Measurements from ENCODE around the gene CHRNA4.

CHRNA4 gene

DNA sequence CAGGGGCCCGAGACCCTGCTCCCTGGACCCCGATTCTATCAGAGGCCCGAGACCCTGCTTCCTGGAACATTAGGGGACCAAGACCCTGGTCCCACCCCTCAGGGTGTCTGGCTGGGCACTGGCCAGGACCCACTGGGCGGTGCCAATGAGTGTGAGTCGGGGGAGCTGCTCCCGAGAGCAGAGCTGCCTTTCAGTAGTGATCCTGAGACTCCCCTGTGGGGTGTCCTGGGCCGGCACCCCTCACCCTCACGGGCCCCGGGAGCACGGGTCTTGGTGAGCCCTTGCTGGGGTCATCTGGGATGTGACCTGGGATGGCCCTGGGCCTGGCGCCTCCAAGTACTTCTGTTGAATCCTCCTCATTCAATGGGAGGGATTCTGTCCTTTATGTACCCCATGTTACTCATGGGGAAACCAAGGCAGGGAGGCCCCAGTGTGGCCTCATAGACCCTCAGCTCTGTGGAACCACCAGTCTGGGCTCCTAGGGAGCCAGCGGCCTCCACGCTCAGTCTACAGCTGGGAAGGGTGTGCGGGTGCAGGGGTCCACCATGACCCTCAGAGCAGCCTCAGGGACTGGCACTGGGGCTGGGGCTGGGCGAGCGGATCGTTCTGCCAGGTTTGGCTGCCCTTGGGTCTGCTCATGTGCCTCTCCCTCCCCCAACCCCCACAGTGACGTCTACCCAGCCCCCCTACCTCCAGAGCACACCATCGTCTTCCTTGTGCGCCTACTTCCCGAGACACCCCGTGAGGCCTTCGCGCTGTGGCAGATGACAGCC lies 42.6 kb downstream of the CHRNA4 start:
- DNase-seq, result no peak

GRCh38 chr20:63317601-63318291 lies 43.4 kb downstream of the CHRNA4 start:
- no peak for DNase-seq

- DNase-seq, result no peak
Measured at GRCh38 chr20:63317061-63317460, 44.1 kb downstream of the CHRNA4 start.

- no peak for DNase-seq
Measured at GRCh38 chr20:63316502-63316921, 44.6 kb downstream of the CHRNA4 start.

- no peak for DNase-seq
Measured at GRCh38 chr20:63315731-63316491, 45.2 kb downstream of the CHRNA4 start.

DNA sequence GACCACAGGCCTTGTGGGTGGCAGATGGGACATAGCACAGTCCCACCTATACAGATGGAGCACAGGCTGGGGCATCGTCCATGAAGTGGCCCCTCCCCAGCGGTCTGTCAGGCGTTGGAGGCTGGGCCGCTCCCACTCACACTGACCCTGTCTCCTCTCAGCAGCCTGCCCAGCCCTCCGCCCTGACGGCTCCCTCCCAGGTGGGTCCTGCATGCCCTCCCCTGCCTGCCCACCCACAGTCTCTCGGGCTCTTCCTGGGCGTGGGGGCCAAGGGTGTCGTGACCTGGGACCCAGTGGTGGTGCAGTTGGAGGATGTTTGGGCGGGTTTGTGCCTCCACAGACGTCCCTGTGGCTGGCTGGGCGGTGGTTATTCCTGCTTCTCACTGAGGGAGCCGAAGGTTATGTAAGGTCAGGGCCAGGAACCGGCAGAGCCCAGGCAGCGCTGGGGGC lies 45.9 kb downstream of the CHRNA4 start:
- no peak for DNase-seq

- DNase-seq, result no peak
Measured at GRCh38 chr20:63314566-63315239, 46.4 kb downstream of the CHRNA4 start.

- no peak for DNase-seq
Measured at GRCh38 chr20:63314015-63314471, 47.1 kb downstream of the CHRNA4 start.

GRCh38 chr20:63313349-63314014 lies 47.7 kb downstream of the CHRNA4 start:
- DNase-seq, result no peak

GRCh38 chr20:63312690-63313348 lies 48.3 kb downstream of the CHRNA4 start:
- DNase-seq, result no peak

DNA sequence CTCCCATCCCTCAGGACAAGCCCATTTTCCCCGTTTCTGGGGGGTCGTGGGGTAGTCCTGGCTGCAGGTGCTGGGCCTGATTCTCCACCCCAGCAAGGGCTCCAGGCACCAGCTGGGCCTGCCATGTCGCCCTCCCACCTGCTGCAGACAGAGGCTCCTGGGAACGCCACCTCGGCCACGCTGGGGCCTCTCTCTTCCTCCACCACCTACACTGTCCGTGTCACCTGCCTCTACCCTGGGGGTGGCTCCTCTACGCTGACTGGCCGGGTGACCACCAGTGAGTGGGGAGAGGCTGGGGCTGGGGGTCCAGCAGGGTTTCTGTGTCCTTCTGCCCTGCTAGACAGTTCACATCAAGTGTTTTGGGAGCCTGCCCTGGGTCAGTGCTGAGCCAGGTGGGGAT lies 48.9 kb downstream of the CHRNA4 start:
- DNase-seq, result no peak

- no peak for DNase-seq
Measured at GRCh38 chr20:63311833-63312243, 49.3 kb downstream of the CHRNA4 start.

DNA sequence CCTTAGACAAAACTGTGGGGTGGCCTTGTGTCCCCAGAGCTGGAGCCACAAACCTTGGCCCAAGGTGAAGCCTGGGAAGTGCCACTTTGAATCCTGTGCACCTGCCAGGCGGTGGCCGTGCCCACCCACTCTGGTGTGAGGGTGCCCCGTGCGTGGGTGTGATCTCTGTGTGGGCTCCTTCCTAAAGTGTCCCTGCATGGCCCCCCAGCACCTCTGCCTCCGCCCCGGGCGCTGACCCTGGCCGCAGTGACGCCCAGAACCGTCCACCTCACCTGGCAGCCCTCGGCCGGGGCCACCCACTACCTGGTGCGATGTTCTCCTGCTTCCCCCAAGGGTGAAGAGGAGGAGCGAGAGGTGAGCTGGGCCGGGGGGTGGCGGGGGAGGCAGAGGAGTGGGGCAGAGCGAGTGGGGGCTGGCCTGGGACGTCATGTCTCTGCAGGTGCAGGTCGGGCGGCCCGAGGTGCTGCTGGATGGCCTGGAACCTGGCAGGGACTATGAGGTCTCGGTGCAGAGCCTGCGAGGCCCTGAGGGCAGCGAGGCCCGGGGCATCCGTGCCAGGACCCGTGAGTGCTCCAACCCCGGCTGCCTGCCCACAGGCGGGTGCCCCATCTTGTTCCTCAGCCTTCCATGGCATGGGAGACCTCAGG lies 49.8 kb downstream of the CHRNA4 start:
- DNase-seq, result no peak

DNA sequence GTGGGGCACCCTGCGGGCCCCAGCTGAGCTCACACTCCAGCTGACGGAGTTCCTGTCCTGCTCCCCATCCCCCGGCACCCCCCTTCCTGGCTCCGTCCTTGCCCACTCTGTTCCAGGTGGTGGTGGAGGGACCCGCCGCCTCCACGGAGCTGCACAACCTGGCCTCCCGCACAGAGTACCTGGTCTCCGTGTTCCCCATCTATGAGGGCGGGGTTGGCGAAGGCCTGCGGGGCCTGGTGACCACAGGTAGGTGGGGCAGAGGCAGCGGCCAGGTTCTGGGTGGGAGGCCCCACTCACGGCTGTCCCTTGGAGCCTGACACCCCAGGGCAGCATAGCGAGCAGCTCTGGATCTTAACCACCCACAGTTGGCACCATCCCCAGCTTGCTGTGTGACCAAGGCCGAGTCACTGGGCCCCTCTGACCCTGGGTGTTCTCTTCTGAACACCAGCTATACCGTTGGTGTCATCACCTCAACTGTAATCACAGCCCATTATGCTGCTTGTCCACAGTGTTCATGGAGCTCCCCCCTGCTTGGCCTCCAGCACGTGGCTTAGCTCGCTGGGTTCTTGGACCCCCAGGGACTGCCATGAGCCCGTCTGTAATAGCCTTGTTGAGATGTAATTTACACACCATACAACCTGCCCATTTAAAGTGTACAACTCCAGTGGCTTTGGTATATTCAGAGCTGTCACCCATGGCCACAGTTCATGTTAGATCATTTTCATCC lies 50.7 kb downstream of the CHRNA4 start:
- DNase-seq, result no peak

DNA sequence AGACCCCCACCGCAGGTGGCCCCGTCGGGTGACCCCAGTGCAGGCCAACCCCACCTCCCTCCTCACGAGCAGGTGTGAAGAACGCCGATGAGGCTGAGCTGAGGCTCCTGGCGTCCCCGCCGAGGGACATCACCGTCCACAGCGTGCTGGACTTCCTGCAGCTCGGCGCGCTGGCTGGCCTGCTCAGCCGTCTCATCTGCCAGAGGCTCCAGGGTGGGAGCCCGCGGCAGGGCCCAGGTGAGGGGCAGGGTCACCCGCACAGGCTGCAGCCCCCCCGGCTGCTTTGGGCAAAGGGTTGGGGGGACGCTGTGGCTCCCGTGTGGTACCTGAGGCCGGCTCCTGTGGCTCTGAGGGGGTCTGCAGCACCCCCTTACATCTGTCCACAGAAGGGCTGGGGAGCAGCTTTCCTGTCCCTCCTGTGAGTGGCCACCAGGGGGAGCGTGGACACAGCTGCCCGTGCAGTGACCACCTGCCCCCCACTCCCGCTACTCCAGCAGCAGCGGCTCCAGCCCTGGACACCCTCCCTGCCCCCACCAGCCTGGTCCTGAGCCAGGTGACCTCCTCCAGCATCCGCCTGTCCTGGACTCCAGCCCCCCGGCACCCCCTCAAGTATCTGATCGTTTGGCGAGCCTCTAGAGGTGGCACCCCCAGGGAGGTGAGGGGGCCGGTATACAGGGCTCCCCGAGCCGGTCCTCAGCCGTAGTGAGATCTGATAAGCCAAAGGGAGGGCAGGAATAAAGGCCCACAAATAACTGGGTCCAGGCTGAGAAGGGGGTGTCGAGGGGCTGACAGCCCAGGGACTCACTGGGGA lies 51.7 kb downstream of the CHRNA4 start:
- DNase-seq, result peak; percentile 38

DNA sequence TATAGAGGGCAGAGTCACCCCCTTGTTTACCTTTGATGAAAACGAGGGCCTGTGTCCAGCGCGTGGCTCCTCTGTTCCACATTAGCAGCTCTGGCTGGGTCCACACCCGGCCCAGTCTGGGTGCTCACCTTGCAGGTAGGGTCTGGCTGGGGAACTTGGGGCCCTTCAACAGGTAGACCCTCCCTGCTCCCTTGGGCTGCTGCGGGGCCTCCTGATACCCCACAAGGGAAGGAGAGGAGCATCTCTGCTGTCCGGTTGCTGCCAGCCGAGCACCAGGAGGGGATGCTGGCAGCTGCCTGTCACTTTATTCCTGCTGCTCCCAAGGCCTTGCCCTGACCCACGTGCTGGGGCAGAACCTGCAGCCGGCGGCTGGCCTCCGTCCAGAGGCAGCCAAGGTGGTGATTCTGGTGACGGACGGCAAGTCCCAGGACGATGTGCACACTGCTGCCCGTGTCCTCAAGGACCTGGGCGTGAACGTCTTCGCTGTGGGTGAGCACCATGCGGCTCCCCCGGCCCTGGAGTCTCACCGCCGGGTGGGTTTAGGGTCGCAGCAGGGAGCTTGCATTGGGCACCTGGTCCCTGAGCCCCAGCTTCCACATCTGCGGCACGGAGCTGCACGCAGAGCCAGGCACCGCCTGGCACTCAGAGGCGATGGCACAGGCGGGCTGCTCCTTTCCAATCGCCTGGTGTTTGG lies 52.8 kb downstream of the CHRNA4 start:
- no peak for DNase-seq

- DNase-seq, result no peak
Measured at GRCh38 chr20:63307538-63308217, 53.5 kb downstream of the CHRNA4 start.
